GM23248 (cell line): ENCODE results near the gene FRS2.

Source experiments
- EZH2 ChIP-seq: fragments of 200-600 bp; sonication (generic); IDR thresholded peaks from 2 replicates; pipeline ENCODE4 v1.6.1; 2018; ENCODE audit warnings: antibody characterized with exemption, mild to moderate bottlenecking; ENCODE audit not compliant: insufficient read depth, poor library complexity, severe bottlenecking
- EZH2phosphoT487 ChIP-seq: fragments of 200-600 bp; sonication (generic); IDR thresholded peaks from 2 replicates; pipeline ENCODE4 v1.6.1; 2018; ENCODE audit warnings: antibody characterized with exemption, moderate library complexity, mild to moderate bottlenecking, low read depth; ENCODE audit not compliant: insufficient read depth

DNA sequence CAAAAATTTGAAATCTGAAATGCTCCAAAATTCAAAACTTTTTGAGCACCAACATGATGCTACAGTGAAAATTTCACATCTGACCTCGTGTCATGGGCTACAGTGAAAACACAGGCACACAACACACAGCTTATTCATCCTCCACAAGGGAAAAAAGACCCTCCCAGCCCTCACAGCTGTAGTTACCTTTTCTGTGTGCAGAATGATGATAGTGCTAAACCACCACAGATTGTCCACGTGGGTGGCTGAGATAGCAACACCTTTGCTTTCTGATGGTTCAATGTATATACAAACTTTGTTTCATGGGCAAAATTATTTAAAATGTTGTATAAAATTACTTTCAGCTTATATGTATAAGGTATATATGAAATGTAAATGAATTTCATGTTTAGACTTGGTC is 46.8 kb downstream of the FRS2 start:
- no peak for TF ChIP-seq EZH2
- TF ChIP-seq EZH2phosphoT487, result no peak
